B cell (primary cell): ENCODE data around the gene COQ10B. TPM values are rescaled to one million over a fixed set of nuclear protein-coding genes. Genes with fewer than 3 reads are reported as not detected.
A peak's percentile ranks its signal among the peaks of the same experiment; 100 is the strongest.

Source experiments
- ATAC-seq: fragments of 200-7000 bp; cut with Tn5 transposase; one replicate; pipeline ENCODE4 v1.10.0; 2021; ENCODE audit warnings: low read depth, mild to moderate bottlenecking, moderate number of reproducible peaks, moderate library complexity
- CTCF ChIA-PET: fragments of 350-600 bp; sonication (Branson Sonifier 250); formaldehyde crosslinking; loops from one replicate; lab custom pipeline; 2021; ENCODE audit warnings: antibody characterized with exemption, inconsistent platforms; lab: Charles Lee
- POLR2A ChIA-PET: fragments of 350-600 bp; sonication (Branson Sonifier 250); formaldehyde crosslinking; loops from one replicate; lab custom pipeline; 2021; ENCODE audit warnings: antibody characterized with exemption; lab: Charles Lee
- DNase-seq: peaks from one replicate; pipeline ENCODE4 v3.0.0; 2013
- H2AFZ ChIP-seq: 2 replicates; pipeline ENCODE4 v1.6.1; 2012; ENCODE audit warnings: mild to moderate bottlenecking, low read depth, low read length; ENCODE audit not compliant: insufficient read depth, poor library complexity, severe bottlenecking
- H3K27ac ChIP-seq, 2 donors: 1 replicate in 1 of 2; 2 replicates in 1 of 2; pipeline ENCODE4 v1.5.1; 2012 to 2013; ENCODE audit warnings: low read length in 2 of 2, mild to moderate bottlenecking in 2 of 2, moderate library complexity in 1 of 2
- H3K27me3 ChIP-seq, 4 experiments: fragments of 200-600 bp in 1 of 4; sonication (generic) in 1 of 4; replicated peaks in 1 of 4; 1 replicate in 2 of 4; 2 replicates in 2 of 4; pipeline versions ENCODE4 v1.6.1 to v1.7.0; 2013 to 2016; ENCODE audit warnings: low read length in 3 of 4, mild to moderate bottlenecking in 2 of 4, mixed read lengths in 1 of 4, moderate library complexity in 1 of 4; ENCODE audit not compliant: insufficient read depth in 4 of 4, control insufficient read depth in 3 of 4; ENCODE audit errors: control extremely low read depth in 1 of 4
- H3K36me3 ChIP-seq, 2 experiments: replicated peaks in 1 of 2; 1 replicate in 1 of 2; 2 replicates in 1 of 2; pipeline versions ENCODE4 v1.6.1 to v1.7.1; 2013; ENCODE audit warnings: low read length in 1 of 2; ENCODE audit not compliant: insufficient read depth in 2 of 2, control insufficient read depth in 1 of 2; ENCODE audit errors: control extremely low read depth in 1 of 2, extremely low read depth in 1 of 2
- H3K4me1 ChIP-seq, 2 donors: fragments of 200-600 bp in 1 of 2; sonication (generic) in 1 of 2; 1 replicate in 1 of 2; 2 replicates in 1 of 2; pipeline versions ENCODE4 v1.5.1 to v1.6.1; 2013 to 2017; ENCODE audit warnings: low read length in 2 of 2; ENCODE audit not compliant: control insufficient read depth in 2 of 2, insufficient read depth in 2 of 2
- H3K4me2 ChIP-seq: replicated peaks from 2 replicates; pipeline ENCODE3; 2012; ENCODE audit warnings: mild to moderate bottlenecking, low read depth, low read length; ENCODE audit not compliant: poor library complexity, severe bottlenecking
- H3K4me3 ChIP-seq, 5 experiments: fragments of 200-600 bp in 1 of 5; sonication (generic) in 1 of 5; 1 replicate in 3 of 5; 2 replicates in 2 of 5; pipeline versions ENCODE4 v1.5.1 to v1.7.0; 2011 to 2016; ENCODE audit warnings: low read length in 4 of 5, mild to moderate bottlenecking in 4 of 5, low read depth in 2 of 5, control low read depth in 1 of 5, moderate library complexity in 1 of 5; ENCODE audit not compliant: insufficient read depth in 1 of 5; ENCODE audit errors: control extremely low read depth in 1 of 5, extremely low read depth in 1 of 5
- H3K79me2 ChIP-seq: fragments of 200-600 bp; sonication (generic); one replicate; pipeline ENCODE4 v1.6.0; 2016; ENCODE audit warnings: low read length; ENCODE audit not compliant: control insufficient read depth, insufficient read depth
- H3K9ac ChIP-seq: fragments of 200-600 bp; sonication (generic); 2 replicates; pipeline ENCODE4 v1.6.1; 2017; ENCODE audit warnings: mild to moderate bottlenecking, low read length, moderate library complexity
- H3K9me3 ChIP-seq, 3 donors: one replicate each; pipeline versions ENCODE4 v1.6.1 to v1.7.1; 2013; ENCODE audit warnings: low read length in 2 of 3; ENCODE audit not compliant: control insufficient read depth in 2 of 3, insufficient read depth in 1 of 3; ENCODE audit errors: control extremely low read depth in 1 of 3
- H4K20me1 ChIP-seq: 2 replicates; pipeline ENCODE4 v1.6.0; 2012; ENCODE audit warnings: mild to moderate bottlenecking, low read length; ENCODE audit not compliant: insufficient read depth, control insufficient read depth, poor library complexity, severe bottlenecking
- H3K27ac Mint-ChIP-seq: one replicate; pipeline ENCODE4 v1.8.0; 2021; ENCODE audit warnings: mixed read lengths
- H3K27me3 Mint-ChIP-seq: one replicate; pipeline ENCODE4 v1.8.0; 2021; ENCODE audit warnings: mixed read lengths
- H3K4me1 Mint-ChIP-seq: one replicate; pipeline ENCODE4 v1.8.0; 2021; ENCODE audit warnings: mixed read lengths
- H3K4me3 Mint-ChIP-seq: one replicate; pipeline ENCODE4 v1.8.0; 2021; ENCODE audit warnings: mixed read lengths
- H3K9me3 Mint-ChIP-seq: one replicate; pipeline ENCODE4 v1.8.0; 2022; ENCODE audit warnings: mixed read lengths; ENCODE audit not compliant: insufficient read depth
- EZH2 ChIP-seq: IDR thresholded peaks from 2 replicates; pipeline ENCODE4 v1.6.1; 2012; ENCODE audit warnings: borderline replicate concordance, low read depth, mild to moderate bottlenecking, moderate library complexity, low read length; ENCODE audit not compliant: insufficient read depth, poor library complexity, severe bottlenecking
- WGBS: methylation state at CpG from one replicate; pipeline ENCODE4 v1.1.5; 2013; ENCODE audit warnings: missing lambda C conversion rate; ENCODE audit not compliant: insufficient coverage; 5-methylcytosine and 5-hydroxymethylcytosine counted together
- intact Hi-C: fragments of 100-400 bp; cut with micrococcal nuclease; formaldehyde crosslinking; loops from one replicate; pipeline ENCODE4 v1.10.0; 2022
- polyA plus RNA-seq: library from polyadenylated mRNA; depleted of rRNA; stranded (reverse); fragments of >200 nt; gene quantifications from 2 replicates; pipeline ENCODE4 v1.2.3, GENCODE V29; 2012
- total RNA-seq, 2 donors: library from RNA; stranded (reverse); fragments of 120-200 nt in 1 of 2; gene quantifications; 1 replicate in 1 of 2; 2 replicates in 1 of 2; pipeline versions ENCODE4 v1.2.3 to v1.2.4, GENCODE V29; 2013 to 2022
- TF ChIP-seq, protein P1 (sequence below): fragments of 200-600 bp; IDR thresholded peaks from one replicate; pipeline ENCODE4 v1.8.0; 2022; ENCODE audit warnings: antibody characterized with exemption, mild to moderate bottlenecking

COQ10B gene
- total and polyA plus RNA-seq, 2 donors (not counting 1 experiment from before 2014, with no cell fraction given), result 5.8 to 29.1 TPM

DNA sequence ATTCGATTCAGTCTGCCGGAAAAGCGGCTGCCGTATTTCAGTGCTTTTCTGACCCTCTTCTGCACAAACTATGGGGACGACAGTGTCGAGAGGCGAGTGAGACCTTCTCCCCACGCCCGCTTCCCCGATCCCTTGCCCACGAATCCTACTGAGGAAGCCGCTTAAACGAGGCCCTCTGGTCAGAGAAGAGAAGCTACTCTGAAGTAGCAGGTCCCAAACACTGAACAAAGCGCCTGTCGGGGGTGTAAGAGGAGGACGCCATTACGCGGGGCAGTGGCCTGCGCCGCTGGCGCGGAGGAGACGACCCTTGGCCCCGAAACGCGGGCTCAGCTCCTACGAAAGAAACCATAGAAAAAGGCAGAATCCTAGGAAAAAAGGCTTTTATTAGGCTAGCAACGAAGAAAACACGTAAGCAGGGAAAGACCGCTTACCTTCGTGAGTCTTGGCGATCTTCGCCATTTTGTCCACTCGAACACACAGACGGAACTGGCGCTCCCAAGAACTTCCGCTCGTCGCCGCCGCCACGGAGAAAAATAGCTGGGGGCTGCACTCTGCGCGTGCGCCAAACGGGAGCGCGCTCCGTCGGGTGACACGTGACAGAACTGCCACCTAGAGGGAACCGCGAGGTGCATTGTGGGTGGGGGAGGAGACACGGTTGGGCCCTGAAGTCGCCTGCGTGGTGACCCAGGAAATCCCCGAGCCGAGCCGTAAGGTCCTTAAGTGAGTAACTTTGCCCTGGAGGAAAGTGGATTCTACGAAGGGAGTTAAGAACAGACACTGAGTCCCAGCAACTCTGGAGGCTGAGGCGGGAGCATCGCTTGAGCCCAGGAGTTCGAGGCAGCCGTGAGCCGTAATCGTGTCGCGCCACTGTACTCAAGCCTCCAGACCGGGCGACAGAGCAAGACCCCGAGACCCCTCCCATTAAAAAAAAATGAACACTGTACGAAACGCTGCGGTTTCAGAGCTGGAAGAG, 18.5 kb upstream of the COQ10B start, which contains the start of gene SF3B1:
TSS of gene SF3B1 (minus strand) at position 488 of the 973 bp plus-strand sequence. CDS start at position 459, 29 bp downstream.
- Mint-ChIP-seq H3K27me3 (no peaks in the 10 kb centered on the region), H3K4me3 (peak within 1 kb of the TSS; percentile 99), H3K27ac (peak within 1 kb of the TSS; percentile 100), H3K4me1 (peaks cover 52% of the 10 kb centered on the region), H3K9me3 (no peaks in the 10 kb centered on the region)
- peak within 1 kb of the TSS; percentile 85 for H2AFZ ChIP-seq
- CTCF ChIA-PET, result interaction anchor here (0.8 to 1.7 kb wide), 3 partner anchors 16 to 81 kb away, joined by 4 to 6 read pairs (median 6); partner anchors contain the start of genes COQ10B and MOB4
- H3K27me3 ChIP-seq, result no peaks in the 10 kb centered on the region
- peaks cover 18% of the 10 kb centered on the region for H4K20me1 ChIP-seq
- peaks cover 58% of the 10 kb centered on the region for H3K79me2 ChIP-seq
- peaks cover 41 to 45% of the 10 kb centered on the region in 2 donors for H3K4me1 ChIP-seq
- H3K27ac ChIP-seq, result peak within 1 kb of the TSS; percentile 95 to 98
- intact Hi-C loops, result loop anchor here (1.0 to 5.0 kb wide), 7 partner anchors 18 to 798 kb away; partner anchors contain the start of genes CCDC150, COQ10B, HSPE1 and MARS2
- peaks cover 0 to under 1% of the 10 kb centered on the region in 2 experiments for H3K36me3 ChIP-seq
- WGBS, result under 1% methylated on average over 69 of the region's 74 CpGs
- peak within 1 kb of the TSS; percentile 95 to 100 (median 99) for H3K4me3 ChIP-seq
- H3K4me2 ChIP-seq, result peak within 1 kb of the TSS; percentile 82
- ATAC-seq, result peak; percentile 96
- peak; percentile 99 for DNase-seq
- H3K9me3 ChIP-seq, result no peaks in the 10 kb centered on the region
- TF ChIP-seq, protein P1, sequence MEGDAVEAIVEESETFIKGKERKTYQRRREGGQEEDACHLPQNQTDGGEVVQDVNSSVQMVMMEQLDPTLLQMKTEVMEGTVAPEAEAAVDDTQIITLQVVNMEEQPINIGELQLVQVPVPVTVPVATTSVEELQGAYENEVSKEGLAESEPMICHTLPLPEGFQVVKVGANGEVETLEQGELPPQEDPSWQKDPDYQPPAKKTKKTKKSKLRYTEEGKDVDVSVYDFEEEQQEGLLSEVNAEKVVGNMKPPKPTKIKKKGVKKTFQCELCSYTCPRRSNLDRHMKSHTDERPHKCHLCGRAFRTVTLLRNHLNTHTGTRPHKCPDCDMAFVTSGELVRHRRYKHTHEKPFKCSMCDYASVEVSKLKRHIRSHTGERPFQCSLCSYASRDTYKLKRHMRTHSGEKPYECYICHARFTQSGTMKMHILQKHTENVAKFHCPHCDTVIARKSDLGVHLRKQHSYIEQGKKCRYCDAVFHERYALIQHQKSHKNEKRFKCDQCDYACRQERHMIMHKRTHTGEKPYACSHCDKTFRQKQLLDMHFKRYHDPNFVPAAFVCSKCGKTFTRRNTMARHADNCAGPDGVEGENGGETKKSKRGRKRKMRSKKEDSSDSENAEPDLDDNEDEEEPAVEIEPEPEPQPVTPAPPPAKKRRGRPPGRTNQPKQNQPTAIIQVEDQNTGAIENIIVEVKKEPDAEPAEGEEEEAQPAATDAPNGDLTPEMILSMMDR, result no peak
- TF ChIP-seq EZH2, result no peak
- peak within 1 kb of the TSS; percentile 99 for H3K9ac ChIP-seq
- POLR2A ChIA-PET, result interaction anchor here (0.9 to 2.0 kb wide), 8 partner anchors 17 to 283 kb away, joined by 3 to 27 read pairs (median 5); partner anchors contain the start of genes COQ10B, HSPD1, MARS2 and MOB4
